GM12878 (cell line): ENCODE results near the gene INF2. TPM values are rescaled to one million over a fixed set of nuclear protein-coding genes. Genes with fewer than 3 reads are reported as not detected.

ENCODE experiments used
- ATAC-seq: fragments of 200-7000 bp; cut with Tn5 transposase; 3 replicates; pipeline ENCODE4 v1.9.1; 2020; ENCODE audit warnings: mild to moderate bottlenecking, moderate library complexity
- BruUV-seq: library from RNA; stranded (reverse); fragments of 400-500 nt; replicated peaks from 2 replicates; lab custom pipeline; 2021; lab: Mats Ljungman, UMichigan
- CTCF ChIA-PET: fragments of 300-600 bp; sonication (Branson Sonifier 250); formaldehyde crosslinking; extraction: SDS; loops from one replicate; lab custom pipeline; 2021; ENCODE audit warnings: inconsistent platforms; lab: Yijun Ruan, JAX
- POLR2A ChIA-PET: fragments of 350-600 bp; formaldehyde crosslinking; extraction: SDS; loops from one replicate; lab custom pipeline; 2021; ENCODE audit warnings: inconsistent platforms; lab: Charles Lee
- RAD21 ChIA-PET: fragments of 300-600 bp; sonication (Branson Sonifier 250); formaldehyde crosslinking; loops from one replicate; lab custom pipeline; 2023; ENCODE audit warnings: antibody characterized with exemption; ENCODE audit not compliant: unreplicated experiment; lab: Charles Lee
- SMC1A ChIA-PET: fragments of 300-600 bp; sonication (Branson Sonifier 250); formaldehyde crosslinking; loops from one replicate; lab custom pipeline; 2023; ENCODE audit not compliant: unreplicated experiment, uncharacterized antibody; lab: Charles Lee
- DNase-seq: peaks from one replicate; pipeline ENCODE4 v3.0.0-alpha.2; 2011; ENCODE audit warnings: low read depth, low spot score
- FAIRE-seq: peaks from 3 replicates; lab custom pipeline; 2011; peaks lifted over from hg19 to GRCh38; lab: Jason Lieb, UNC
- H2AFZ ChIP-seq: 2 replicates; pipeline ENCODE4 v1.6.0; 2011; ENCODE audit warnings: low read depth, low read length, control low read depth; ENCODE audit not compliant: control insufficient read depth
- H3K27ac ChIP-seq: 2 replicates; pipeline ENCODE4 v1.5.1; 2011; ENCODE audit warnings: control low read depth; ENCODE audit not compliant: control insufficient read depth, insufficient read depth
- H3K27me3 ChIP-seq, 2 experiments: replicated peaks in 1 of 2; 2 replicates each; pipeline versions ENCODE4 v1.6.0 to v1.6.1; 2011; ENCODE audit warnings: low read length in 1 of 2; ENCODE audit not compliant: control insufficient read depth in 2 of 2, insufficient read depth in 2 of 2
- H3K36me3 ChIP-seq, 2 experiments: 2 replicates each; pipeline ENCODE4 v1.5.1; 2011; ENCODE audit warnings: low read length in 1 of 2; ENCODE audit not compliant: control insufficient read depth in 2 of 2, insufficient read depth in 2 of 2
- H3K4me1 ChIP-seq: 2 replicates; pipeline ENCODE4 v1.6.1; 2011; ENCODE audit warnings: mild to moderate bottlenecking, low read length, moderate library complexity, mixed read lengths; ENCODE audit not compliant: control insufficient read depth, insufficient read depth
- H3K4me2 ChIP-seq: 2 replicates; pipeline ENCODE4 v1.6.0; 2011; ENCODE audit warnings: control low read depth; ENCODE audit not compliant: control insufficient read depth, insufficient read depth
- H3K4me3 ChIP-seq: fragments of 200-600 bp; sonication (generic); 2 replicates; pipeline ENCODE4 v1.5.1; 2016
- H3K79me2 ChIP-seq: 2 replicates; pipeline ENCODE4 v1.6.0; 2011; ENCODE audit warnings: low read length; ENCODE audit not compliant: control insufficient read depth, insufficient read depth
- H3K9ac ChIP-seq: 2 replicates; pipeline ENCODE4 v1.8.0; 2011; ENCODE audit warnings: low read length, control low read depth, mixed read lengths; ENCODE audit not compliant: control insufficient read depth, insufficient read depth
- H3K9me3 ChIP-seq: replicated peaks from 3 replicates; pipeline ENCODE4 v1.5.1; 2011; ENCODE audit warnings: mild to moderate bottlenecking, low read length; ENCODE audit not compliant: control insufficient read depth, insufficient read depth
- H4K20me1 ChIP-seq: 2 replicates; pipeline ENCODE4 v1.6.0; 2011; ENCODE audit not compliant: control insufficient read depth, insufficient read depth
- CEBPZ ChIP-seq: fragments of 150-350 bp; IDR thresholded peaks from 2 replicates; pipeline ENCODE4 v1.6.1; 2016; ENCODE audit warnings: low read depth, low read length
- JUNB ChIP-seq: IDR thresholded peaks from 2 replicates; pipeline ENCODE4 v1.6.1; 2016; ENCODE audit warnings: antibody characterized with exemption, mild to moderate bottlenecking
- LARP7 ChIP-seq: fragments of 450-650 bp; IDR thresholded peaks from 2 replicates; pipeline ENCODE4 v1.6.1; 2017; ENCODE audit warnings: mild to moderate bottlenecking
- MAX ChIP-seq: IDR thresholded peaks from 2 replicates; pipeline ENCODE4 v1.6.1; 2012; ENCODE audit warnings: low read depth, low read length, improper control_type of control experiment
- PAX5 ChIP-seq: IDR thresholded peaks from 2 replicates; pipeline ENCODE4 v1.6.1; 2011; ENCODE audit warnings: low read depth, low read length, borderline replicate concordance
- PBX3 ChIP-seq: IDR thresholded peaks from 2 replicates; pipeline ENCODE4 v1.6.1; 2011; ENCODE audit warnings: mild to moderate bottlenecking, low read depth, low read length, moderate library complexity; ENCODE audit not compliant: insufficient replicate concordance
- SKIL ChIP-seq: fragments of 450-650 bp; IDR thresholded peaks from 2 replicates; pipeline ENCODE4 v1.6.1; 2017; ENCODE audit warnings: mild to moderate bottlenecking, low read depth, inconsistent platforms; ENCODE audit not compliant: poor library complexity, severe bottlenecking
- WGBS: methylation state at CpG from one replicate; pipeline ENCODE4 v1.1.6; 2016; ENCODE audit warnings: low lambda C conversion rate; ENCODE audit not compliant: insufficient replicate concordance, insufficient coverage; ENCODE audit errors: missing lambda C conversion rate; 5-methylcytosine and 5-hydroxymethylcytosine counted together
- in situ Hi-C: fragments of 300-500 bp; cut with MboI; formaldehyde crosslinking; loops from 9 replicates; pipeline ENCODE4 v1.14.3; 2018; ENCODE audit warnings: mixed read lengths
- intact Hi-C: fragments of 100-400 bp; cut with micrococcal nuclease; formaldehyde crosslinking; loops from one replicate; pipeline ENCODE4 v1.14.2; 2022; ENCODE audit not compliant: unreplicated experiment
- polyA plus RNA-seq, 11 experiments: library from polyadenylated mRNA; depleted of rRNA in 4 of 11; unstranded in 6 of 11; stranded (reverse) in 5 of 11; fragments of >200 nt; fragmentation: Nextera tagmentation in 4 of 11; fragmentation: Illumina TruSeq in 1 of 11; extraction: Ambion mirVana in 4 of 11; extraction: Trizol in 1 of 11; gene quantifications; 1 replicate in 1 of 11; 2 replicates in 10 of 11; pipeline versions ENCODE4 v1.2.1 to v1.2.3, GENCODE V29; 2011 to 2016; ENCODE audit warnings: inconsistent platforms in 2 of 11, missing spikeins in 2 of 11, low read depth in 1 of 11
- total RNA-seq, 4 experiments: library from RNA; depleted of rRNA in 3 of 4; stranded (reverse); fragments of >200 nt in 3 of 4; fragmentation: Illumina TruSeq in 1 of 4; extraction: Trizol in 1 of 4; gene quantifications; 2 replicates each; pipeline versions ENCODE4 v1.2.1 to v1.2.3, GENCODE V29; 2013 to 2021

INF2 gene
- total and polyA plus RNA-seq, 10 of the 15 experiments (the other 5 are each of a cell fraction or from before 2014, with no cell fraction given) = 0.72 to 43.2 (median 8.3) TPM

- ATAC-seq (no peak), FAIRE-seq (no peak), DNase-seq (no peak)
- CTCF ChIA-PET = interaction anchor here (0.6 to 2.0 kb wide), 4 partner anchors 10 to 78 kb away, joined by 3 to 7 read pairs (median 3); no protein-coding TSS in a partner anchor
- Histone ChIP-seq H3K9ac (peak overlapping the region; percentile 74), H3K4me1 (peaks cover 27% of the 10 kb centered on the region), H4K20me1 (no peaks in the 10 kb centered on the region; the same call in 1 of the 2 replicates), H3K4me2 (peak overlapping the region; percentile 88), H2AFZ (no peak overlapping the region), H3K4me3 (peak overlapping the region; percentile 83), H3K9me3 (no peaks in the 10 kb centered on the region), H3K27ac (no peak overlapping the region), H3K79me2 (peaks cover 31% of the 10 kb centered on the region), H3K36me3 (no peaks in the 10 kb centered on the region; a peak in 1 of 4 replicates), H3K27me3 (no peaks in the 10 kb centered on the region)
- BruUV-seq = no TSS peak
- SMC1A ChIA-PET = no interaction called here
- POLR2A ChIA-PET = interaction anchor here (1.4 kb wide), 1 partner anchor 10 kb away, joined by 3 read pairs; no protein-coding TSS in a partner anchor
- WGBS = 82% methylated on average over 15 of the region's 16 CpGs
- TF ChIP-seq MAX (no peak), LARP7 (no peak), SKIL (no peak), PAX5 (no peak), CEBPZ (no peak), JUNB (no peak), PBX3 (no peak)
- RAD21 ChIA-PET = interaction anchor here (0.9 to 1.6 kb wide), 2 partner anchors 10 to 15 kb away, joined by 3 to 5 read pairs; no protein-coding TSS in a partner anchor
- in situ Hi-C loops = no loop called here
- intact Hi-C loops = no loop called here
Observed at GRCh38 chr14:104690861-104691455, 1.5 kb downstream of the INF2 start.
